HG03565 (cell line): Measurements from ENCODE around the gene KCNJ12.
"Not testable (repeated sequence)": the region's sequence is repeated elsewhere in the genome, so short reads cannot be mapped to it uniquely, and the experiment has no call there.

Source experiments
- ATAC-seq: cut with Tn5 transposase; IDR thresholded peaks from one replicate; pipeline ENCODE4 v1.9.1; 2021; ENCODE audit warnings: mild to moderate bottlenecking, moderate library complexity; ENCODE audit not compliant: unreplicated experiment

KCNJ12 gene

GRCh38 chr17:21348926-21349261 is 27.3 kb upstream of the KCNJ12 start:
- ATAC-seq = not testable (repeated sequence)

- ATAC-seq = not testable (repeated sequence)
Observed at GRCh38 chr17:21349358-21350050, 26.7 kb upstream of the KCNJ12 start.

- ATAC-seq = not testable (repeated sequence)
Observed at GRCh38 chr17:21350495-21350894, 25.7 kb upstream of the KCNJ12 start.

- ATAC-seq = no peak
Observed at GRCh38 chr17:21351366-21352065, 24.6 kb upstream of the KCNJ12 start.

GRCh38 chr17:21352221-21352980 is 23.8 kb upstream of the KCNJ12 start:
- ATAC-seq = no peak

GRCh38 chr17:21352981-21353265 is 23.2 kb upstream of the KCNJ12 start:
- no peak for ATAC-seq

- ATAC-seq = no peak
Observed at GRCh38 chr17:21353326-21354010, 22.7 kb upstream of the KCNJ12 start.

- no peak for ATAC-seq
Observed at GRCh38 chr17:21354796-21355385, 21.3 kb upstream of the KCNJ12 start.

GRCh38 chr17:21355586-21355985 is 20.6 kb upstream of the KCNJ12 start:
- ATAC-seq = no peak

- ATAC-seq = no peak
Observed at GRCh38 chr17:21356537-21357127, 19.5 kb upstream of the KCNJ12 start.

GRCh38 chr17:21357281-21357680 is 18.9 kb upstream of the KCNJ12 start:
- no peak for ATAC-seq

GRCh38 chr17:21357696-21358656 is 18.2 kb upstream of the KCNJ12 start:
- no peak for ATAC-seq

GRCh38 chr17:21358682-21359482 is 17.3 kb upstream of the KCNJ12 start:
- no peak for ATAC-seq

GRCh38 chr17:21359483-21359840 is 16.7 kb upstream of the KCNJ12 start:
- no peak for ATAC-seq

GRCh38 chr17:21360048-21360447 is 16.1 kb upstream of the KCNJ12 start:
- ATAC-seq = no peak

- no peak for ATAC-seq
Observed at GRCh38 chr17:21361020-21361809, 14.9 kb upstream of the KCNJ12 start.

GRCh38 chr17:21362331-21362931 is 13.7 kb upstream of the KCNJ12 start:
- ATAC-seq = no peak
